Activated B cell treated with CpG ODN at 0.5 μM for 24 hours (primary cell): Measurements from ENCODE around the gene TRIP6. TPM values are rescaled to one million over a fixed set of nuclear protein-coding genes. Genes with fewer than 3 reads are reported as not detected.

Source experiments
- ATAC-seq: fragments of 200-7000 bp; cut with Tn5 transposase; one replicate; pipeline ENCODE4 v1.10.0; 2021; ENCODE audit warnings: low read depth, mild to moderate bottlenecking, moderate library complexity
- CTCF ChIA-PET: fragments of 350-600 bp; sonication (Branson Sonifier 250); formaldehyde crosslinking; loops from one replicate; lab custom pipeline; 2021; ENCODE audit warnings: antibody characterized with exemption; lab: Charles Lee
- POLR2A ChIA-PET: fragments of 350-600 bp; sonication (Branson Sonifier 250); formaldehyde crosslinking; loops from one replicate; lab custom pipeline; 2021; ENCODE audit warnings: antibody characterized with exemption; lab: Charles Lee
- DNase-seq: peaks from one replicate; pipeline ENCODE4 v3.0.0; 2022
- H3K27ac Mint-ChIP-seq: one replicate; pipeline ENCODE4 v1.8.0; 2020; ENCODE audit warnings: mixed read lengths
- H3K27me3 Mint-ChIP-seq: one replicate; pipeline ENCODE4 v1.8.0; 2021; ENCODE audit warnings: mixed read lengths
- H3K36me3 Mint-ChIP-seq: one replicate; pipeline ENCODE4 v1.8.0; 2021; ENCODE audit warnings: low read depth, mixed read lengths
- H3K4me1 Mint-ChIP-seq: one replicate; pipeline ENCODE4 v1.8.0; 2021; ENCODE audit warnings: mixed read lengths
- H3K4me3 Mint-ChIP-seq: one replicate; pipeline ENCODE4 v1.8.0; 2020; ENCODE audit warnings: mild to moderate bottlenecking, mixed read lengths
- H3K9me3 Mint-ChIP-seq: one replicate; pipeline ENCODE4 v1.8.0; 2020; ENCODE audit warnings: mixed read lengths
- intact Hi-C: fragments of 100-400 bp; cut with micrococcal nuclease; formaldehyde crosslinking; loops from one replicate; pipeline ENCODE4 v1.15.1; 2024
- total RNA-seq: library from RNA; stranded (reverse); gene quantifications from 2 replicates; pipeline ENCODE4 v1.2.3, GENCODE V29; 2022
- TF ChIP-seq, protein P1 (sequence below): fragments of 200-600 bp; IDR thresholded peaks from one replicate; pipeline ENCODE4 v1.8.0; 2022; ENCODE audit warnings: antibody characterized with exemption, mild to moderate bottlenecking

TRIP6 gene
- total RNA-seq, 1 donor from 2014 or later = 16.9 TPM

DNA sequence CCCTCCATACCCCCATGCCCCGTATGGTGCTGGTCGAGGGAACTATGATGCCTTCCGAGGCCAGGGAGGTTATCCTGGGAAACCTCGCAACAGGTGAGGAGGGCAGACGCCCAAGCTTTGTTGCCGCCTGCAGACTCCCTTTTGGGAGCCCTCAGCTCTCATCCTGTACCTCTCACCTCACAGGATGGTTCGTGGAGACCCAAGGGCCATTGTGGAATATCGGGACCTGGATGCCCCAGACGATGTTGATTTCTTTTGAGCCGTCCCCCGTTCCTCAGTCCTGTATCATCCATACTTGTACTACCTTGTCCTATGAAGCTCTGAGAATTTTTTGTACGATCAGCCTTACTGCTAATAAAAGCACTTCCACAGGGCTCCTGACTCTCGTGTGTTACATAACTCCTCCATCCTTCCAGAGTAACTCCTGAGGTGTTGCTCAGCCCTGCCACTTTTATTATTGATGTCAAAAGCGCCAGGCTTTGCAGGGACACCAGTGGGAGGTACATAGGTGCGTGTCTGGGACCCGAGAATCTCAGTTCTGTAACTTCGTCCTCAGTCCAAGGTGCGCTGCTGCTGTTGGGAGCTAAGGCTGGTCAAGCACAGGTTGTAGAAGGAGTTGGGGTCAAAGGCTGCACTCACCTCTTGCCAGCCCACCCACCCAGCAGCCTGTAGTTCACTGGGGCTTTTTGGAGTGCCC lies 21.3 kb downstream of the TRIP6 start:
- Mint-ChIP-seq H3K4me3 (peak overlapping the region; percentile 87), H3K27me3 (peaks cover 18% of the 10 kb centered on the region), H3K36me3 (peaks cover 52% of the 10 kb centered on the region), H3K27ac (peak overlapping the region; percentile 91), H3K9me3 (peaks cover 2% of the 10 kb centered on the region), H3K4me1 (peaks cover 53% of the 10 kb centered on the region)
- ChIA-PET POLR2A (interaction anchor here (1.0 to 7.3 kb wide), 5 partner anchors 15 to 806 kb away, joined by 3 to 254 read pairs (median 6); partner anchors contain the start of genes GIGYF1 and SRRT), CTCF (interaction anchor here (0.6 kb wide), 1 partner anchor 37 kb away, joined by 3 read pairs; no protein-coding TSS in a partner anchor)
- intact Hi-C loops = loop anchor here (2.0 to 5.0 kb wide), 2 partner anchors 276 to 806 kb away; partner anchors contain the start of genes VGF and ZNF3
- DNase-seq (no peak), ATAC-seq (no peak)
- TF ChIP-seq, protein P1, sequence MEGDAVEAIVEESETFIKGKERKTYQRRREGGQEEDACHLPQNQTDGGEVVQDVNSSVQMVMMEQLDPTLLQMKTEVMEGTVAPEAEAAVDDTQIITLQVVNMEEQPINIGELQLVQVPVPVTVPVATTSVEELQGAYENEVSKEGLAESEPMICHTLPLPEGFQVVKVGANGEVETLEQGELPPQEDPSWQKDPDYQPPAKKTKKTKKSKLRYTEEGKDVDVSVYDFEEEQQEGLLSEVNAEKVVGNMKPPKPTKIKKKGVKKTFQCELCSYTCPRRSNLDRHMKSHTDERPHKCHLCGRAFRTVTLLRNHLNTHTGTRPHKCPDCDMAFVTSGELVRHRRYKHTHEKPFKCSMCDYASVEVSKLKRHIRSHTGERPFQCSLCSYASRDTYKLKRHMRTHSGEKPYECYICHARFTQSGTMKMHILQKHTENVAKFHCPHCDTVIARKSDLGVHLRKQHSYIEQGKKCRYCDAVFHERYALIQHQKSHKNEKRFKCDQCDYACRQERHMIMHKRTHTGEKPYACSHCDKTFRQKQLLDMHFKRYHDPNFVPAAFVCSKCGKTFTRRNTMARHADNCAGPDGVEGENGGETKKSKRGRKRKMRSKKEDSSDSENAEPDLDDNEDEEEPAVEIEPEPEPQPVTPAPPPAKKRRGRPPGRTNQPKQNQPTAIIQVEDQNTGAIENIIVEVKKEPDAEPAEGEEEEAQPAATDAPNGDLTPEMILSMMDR = no peak

DNA sequence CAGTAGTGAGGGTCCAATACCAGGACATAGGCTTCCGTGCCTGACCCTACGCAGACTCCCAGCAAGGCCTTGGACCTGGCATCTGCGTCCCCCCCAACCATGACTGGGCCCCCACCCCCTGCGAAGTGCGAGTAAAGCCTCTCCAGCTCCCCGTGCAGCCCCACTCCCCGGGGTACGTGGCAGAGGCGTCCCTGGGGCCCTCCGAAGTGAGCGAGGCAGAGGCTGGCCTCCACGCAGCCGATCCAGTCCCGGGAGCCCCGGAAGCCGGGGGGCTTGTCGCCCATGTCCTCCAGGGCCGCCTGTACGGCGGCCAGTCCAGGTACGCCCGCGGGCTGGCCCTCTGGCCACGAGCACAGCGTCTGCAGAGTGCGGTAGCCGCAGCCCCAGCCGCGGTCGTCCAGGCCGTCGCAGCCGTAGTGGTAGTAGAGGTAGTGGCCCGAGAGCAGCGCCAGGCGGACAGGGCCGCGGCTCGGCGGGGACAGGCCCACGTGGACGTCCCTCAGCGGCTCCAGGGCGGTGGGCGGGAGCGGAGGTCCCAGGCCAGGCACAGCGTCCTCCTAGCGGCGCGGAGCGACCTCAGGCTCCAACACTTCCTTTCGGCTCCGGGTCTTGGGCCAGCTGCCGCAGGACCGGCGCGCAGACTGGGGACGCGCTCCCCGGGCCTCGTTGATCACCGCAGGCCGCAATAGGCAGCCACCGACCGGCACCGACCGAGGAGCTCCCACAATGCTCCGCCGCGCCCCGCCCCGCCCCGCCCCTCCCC lies 22.0 kb downstream of the TRIP6 start, which contains the start of gene UFSP1:
TSS of gene UFSP1 (minus strand) at position 728 of the 763 bp plus-strand sequence. CDS start at position 284, 444 bp downstream.
- H3K4me1 Mint-ChIP-seq = peaks cover 54% of the 10 kb centered on the region
- H3K4me3 Mint-ChIP-seq = peak within 1 kb of the TSS; percentile 87
- TF ChIP-seq, protein P1 = no peak
- POLR2A ChIA-PET = interaction anchor here (0.5 to 7.3 kb wide), 27 partner anchors 16 to 1514 kb away, joined by 3 to 254 read pairs (median 5); partner anchors contain the start of genes AP4M1, FBXO24, LRCH4 and MCM7
- intact Hi-C loops = loop anchor here (2.0 to 5.0 kb wide), 2 partner anchors 276 to 807 kb away; partner anchors contain the start of genes VGF and ZNF3
- peaks cover 45% of the 10 kb centered on the region for H3K36me3 Mint-ChIP-seq
- peak within 1 kb of the TSS; percentile 91 for H3K27ac Mint-ChIP-seq
- no peak for DNase-seq
- peaks cover 2% of the 10 kb centered on the region for H3K9me3 Mint-ChIP-seq
- CTCF ChIA-PET = interaction anchor here (0.8 to 1.5 kb wide), 9 partner anchors 9 to 303 kb away, joined by 3 to 8 read pairs (median 4); partner anchors contain the start of genes POP7, SLC12A9 and SRRT
- ATAC-seq = no peak
- peaks cover 21% of the 10 kb centered on the region for H3K27me3 Mint-ChIP-seq

GRCh38 chr7:100890653-100891567 lies 23.7 kb downstream of the TRIP6 start:
- Mint-ChIP-seq H3K36me3 (peaks cover 27% of the 10 kb centered on the region), H3K4me1 (peaks cover 44% of the 10 kb centered on the region), H3K9me3 (peaks cover 2% of the 10 kb centered on the region), H3K27ac (no peak overlapping the region), H3K4me3 (peak overlapping the region; percentile 87), H3K27me3 (peaks cover 24% of the 10 kb centered on the region)
- DNase-seq (no peak), ATAC-seq (no peak)
- intact Hi-C loops = loop anchor here (2.0 kb wide), 1 partner anchor 972 kb away; the partner anchor contains the start of gene TRIM4
- ChIA-PET CTCF (interaction anchor here (1.4 to 1.5 kb wide), 2 partner anchors 38 to 186 kb away, joined by 4 to 6 read pairs; partner anchors contain the start of gene SLC12A9), POLR2A (interaction anchor here (0.6 to 7.3 kb wide), 7 partner anchors 16 to 462 kb away, joined by 5 to 254 read pairs (median 12); partner anchors contain the start of genes MEPCE, PLOD3, POP7 and SRRT)
- TF ChIP-seq, protein P1 = no peak

- ChIA-PET POLR2A (interaction anchor here (0.6 to 1.8 kb wide), 2 partner anchors 17 to 226 kb away, joined by 5 to 12 read pairs; partner anchors contain the start of gene SRRT), CTCF (no interaction called here)
- TF ChIP-seq, protein P1 = no peak
- intact Hi-C loops = loop anchor here (2.0 kb wide), 1 partner anchor 973 kb away; the partner anchor contains the start of gene TRIM4
- peaks cover 2% of the 10 kb centered on the region for H3K9me3 Mint-ChIP-seq
- peaks cover 19% of the 10 kb centered on the region for H3K36me3 Mint-ChIP-seq
- DNase-seq (no peak), ATAC-seq (no peak)
- peaks cover 45% of the 10 kb centered on the region for H3K4me1 Mint-ChIP-seq
- H3K4me3 Mint-ChIP-seq = peak overlapping the region; percentile 41
- H3K27ac Mint-ChIP-seq = no peak overlapping the region
- H3K27me3 Mint-ChIP-seq = peaks cover 29% of the 10 kb centered on the region
These were observed 24.5 kb downstream of the TRIP6 start for GRCh38 chr7:100891568-100892247.
